K562 (cell line): Measurements from ENCODE around the gene WNT7B. TPM values are rescaled to one million over a fixed set of nuclear protein-coding genes. Genes with fewer than 3 reads are reported as not detected.

Experiments used
- ATAC-seq: fragments of 200-7000 bp; cut with Tn5 transposase; 3 replicates; pipeline ENCODE4 v1.9.1; 2020; ENCODE audit warnings: moderate library complexity
- BruUV-seq: library from RNA; stranded (reverse); fragments of 400-500 nt; replicated peaks from 2 replicates; lab custom pipeline; 2021; lab: Mats Ljungman, UMichigan
- CTCF ChIA-PET: fragments of 300-600 bp; formaldehyde crosslinking; extraction: SDS; loops from one replicate; lab custom pipeline; 2021; ENCODE audit warnings: low intra/inter-chr PET ratio; lab: Yijun Ruan, JAX
- POLR2A ChIA-PET: fragments of 300-600, 350-650 bp; sonication (Branson Sonifier 250); formaldehyde crosslinking; extraction: SDS; loops from one replicate; lab custom pipeline; 2021; ENCODE audit warnings: antibody characterized with exemption, inconsistent platforms; lab: Yijun Ruan, JAX
- DNase-seq, 4 experiments: peaks; one replicate each; pipeline versions ENCODE4 v3.0.0 to v3.0.0-alpha.2; 2011 to 2018; ENCODE audit warnings: low spot score in 3 of 4, mixed read lengths in 3 of 4; ENCODE audit errors: extremely low read depth in 1 of 4
- FAIRE-seq: peaks from 2 replicates; lab custom pipeline; 2011; peaks lifted over from hg19 to GRCh38; lab: Jason Lieb, UNC
- H2AFZ ChIP-seq: 2 replicates; pipeline ENCODE4 v1.6.0; 2011; ENCODE audit warnings: low read depth, low read length, control low read depth, inconsistent platforms
- H3K27ac ChIP-seq: fragments of 200-600 bp; 3 replicates; pipeline ENCODE4 v1.8.0; 2011; ENCODE audit warnings: low read depth, mild to moderate bottlenecking, control low read depth, inconsistent platforms, low read length, moderate library complexity, mixed read lengths; ENCODE audit errors: extremely low read depth
- H3K27me3 ChIP-seq, 2 experiments: fragments of 300-600 bp in 1 of 2; 2 replicates in 1 of 2; 3 replicates in 1 of 2; pipeline versions ENCODE4 v1.6.0 to v1.8.0; 2011; ENCODE audit warnings: inconsistent platforms in 2 of 2, low read length in 2 of 2, mild to moderate bottlenecking in 1 of 2, mixed read lengths in 1 of 2, moderate library complexity in 1 of 2; ENCODE audit not compliant: control insufficient read depth in 2 of 2, insufficient read depth in 2 of 2
- H3K36me3 ChIP-seq: fragments of 300-600 bp; 3 replicates; pipeline ENCODE4 v1.8.0; 2011; ENCODE audit warnings: mild to moderate bottlenecking, low read length, inconsistent platforms; ENCODE audit not compliant: control insufficient read depth, insufficient read depth
- H3K4me1 ChIP-seq, 2 experiments: fragments of 200-600 bp in 1 of 2; replicated peaks in 1 of 2; 2 replicates in 1 of 2; 3 replicates in 1 of 2; pipeline versions ENCODE4 v1.5.1 to v1.8.0; 2011; ENCODE audit warnings: inconsistent platforms in 2 of 2, low read length in 2 of 2, mild to moderate bottlenecking in 1 of 2, mixed read lengths in 1 of 2, moderate library complexity in 1 of 2; ENCODE audit not compliant: control insufficient read depth in 2 of 2, insufficient read depth in 2 of 2
- H3K4me2 ChIP-seq: 2 replicates; pipeline ENCODE4 v1.6.1; 2011; ENCODE audit warnings: low read length, control low read depth, inconsistent platforms, mixed read lengths; ENCODE audit not compliant: insufficient read depth
- H3K4me3 ChIP-seq: fragments of 200-600 bp; sonication (generic), shearing (Covaris generic); 2 replicates; pipeline ENCODE4 v1.5.1; 2016; ENCODE audit warnings: control low read depth, inconsistent platforms
- H3K79me2 ChIP-seq: fragments of 200-600 bp; 3 replicates; pipeline ENCODE4 v1.8.0; 2011; ENCODE audit warnings: low read length, inconsistent platforms; ENCODE audit not compliant: control insufficient read depth, insufficient read depth
- H3K9ac ChIP-seq, 2 experiments: 2 replicates each; pipeline versions ENCODE4 v1.6.0 to v1.6.1; 2011; ENCODE audit warnings: low read depth in 2 of 2, low read length in 2 of 2, control low read depth in 1 of 2, inconsistent platforms in 1 of 2, mild to moderate bottlenecking in 1 of 2, mixed read lengths in 1 of 2; ENCODE audit not compliant: insufficient read depth in 1 of 2
- H3K9me1 ChIP-seq: one replicate; pipeline ENCODE4 v1.6.0; 2011; ENCODE audit warnings: inconsistent platforms, mild to moderate bottlenecking, low read length, moderate library complexity; ENCODE audit not compliant: control insufficient read depth, insufficient read depth
- H3K9me3 ChIP-seq: replicated peaks from 2 replicates; pipeline ENCODE4 v1.5.1; 2011; ENCODE audit warnings: low read depth, low read length, inconsistent platforms; ENCODE audit not compliant: control insufficient read depth, insufficient read depth
- H4K20me1 ChIP-seq: replicated peaks from 2 replicates; pipeline ENCODE4 v1.6.1; 2011; ENCODE audit warnings: low read length, inconsistent platforms, mixed read lengths; ENCODE audit not compliant: control insufficient read depth, insufficient read depth
- ATF3 ChIP-seq, 2 experiments: fragments of 450-650 bp in 1 of 2; sonication (generic) in 1 of 2; formaldehyde crosslinking in 1 of 2; IDR thresholded peaks in 1 of 2; conservative IDR thresholded peaks in 1 of 2; 2 replicates each; pipeline versions ENCODE4 v1.6.1 to v1.8.1; 2016 to 2023; ENCODE audit warnings: mild to moderate bottlenecking in 2 of 2, moderate library complexity in 2 of 2, inconsistent platforms in 1 of 2, missing genetic modification reagents in 1 of 2
- CCNT2 ChIP-seq: IDR thresholded peaks from 2 replicates; pipeline ENCODE4 v1.6.1; 2011; ENCODE audit warnings: borderline replicate concordance, low read depth, mild to moderate bottlenecking, moderate library complexity, mixed read lengths, low read length; ENCODE audit not compliant: insufficient read length; ENCODE audit errors: extremely low read depth
- FOXJ3 ChIP-seq: sonication (generic); formaldehyde crosslinking; IDR thresholded peaks from 2 replicates; pipeline ENCODE4 v1.4.0; 2020; ENCODE audit warnings: mild to moderate bottlenecking, missing genetic modification reagents
- FOXK2 ChIP-seq, 2 experiments: fragments of 450-650 bp; IDR thresholded peaks in 1 of 2; conservative IDR thresholded peaks in 1 of 2; 2 replicates each; pipeline ENCODE4 v1.6.1; 2016; ENCODE audit warnings: low read depth in 2 of 2, mild to moderate bottlenecking in 1 of 2
- FOXM1 ChIP-seq, 2 experiments: fragments of 450-650 bp in 1 of 2; sonication (generic) in 1 of 2; formaldehyde crosslinking in 1 of 2; IDR thresholded peaks; 2 replicates each; pipeline versions ENCODE4 v1.6.1 to v1.9.0; 2017 to 2022; ENCODE audit warnings: low read depth in 2 of 2, mild to moderate bottlenecking in 2 of 2, missing genetic modification reagents in 1 of 2, moderate library complexity in 1 of 2
- MCM3 ChIP-seq: fragments of 450-650 bp; IDR thresholded peaks from 2 replicates; pipeline ENCODE4 v1.6.1; 2016
- MTA2 ChIP-seq: fragments of 450-650 bp; IDR thresholded peaks from 2 replicates; pipeline ENCODE4 v1.6.1; 2016; ENCODE audit warnings: low read depth
- PPARD ChIP-seq: fragments of 250-450 bp; sonication (Bioruptor Pico); IDR thresholded peaks from 2 replicates; pipeline ENCODE4 v1.8.0; 2022; ENCODE audit warnings: inconsistent platforms, mild to moderate bottlenecking, moderate library complexity
- TFAP4 ChIP-seq: sonication (generic); formaldehyde crosslinking; IDR thresholded peaks from 2 replicates; pipeline ENCODE4 v1.8.0; 2022; ENCODE audit warnings: missing genetic modification reagents, mild to moderate bottlenecking, moderate library complexity, borderline replicate concordance
- TOE1 ChIP-seq, 2 experiments: fragments of 450-650 bp in 1 of 2; sonication (generic) in 1 of 2; formaldehyde crosslinking in 1 of 2; IDR thresholded peaks; 2 replicates each; pipeline versions ENCODE4 v1.7.1 to v1.8.0; 2016 to 2022; ENCODE audit warnings: borderline replicate concordance in 2 of 2, mild to moderate bottlenecking in 2 of 2, antibody characterized with exemption in 1 of 2, inconsistent platforms in 1 of 2, low read depth in 1 of 2, missing genetic modification reagents in 1 of 2, moderate library complexity in 1 of 2
- ZNF395 ChIP-seq: fragments of 200-800 bp; sonication (Bioruptor generic); IDR thresholded peaks from 2 replicates; pipeline ENCODE4 v1.6.1; 2017; ENCODE audit warnings: missing genetic modification characterization, missing compliant biosample characterization
- ZNF766 ChIP-seq: fragments of 200-800 bp; sonication (Bioruptor generic); conservative IDR thresholded peaks from 2 replicates; pipeline ENCODE4 v1.6.1; 2016; ENCODE audit warnings: missing genetic modification characterization, missing compliant biosample characterization
- WGBS: fragments of 100-300 bp; shearing (Covaris generic); methylation state at CpG from one replicate; pipeline ENCODE4 v1.1.6; 2016; ENCODE audit warnings: low coverage, mixed read lengths; ENCODE audit not compliant: insufficient coverage; ENCODE audit errors: missing lambda C conversion rate; 5-methylcytosine and 5-hydroxymethylcytosine counted together
- in situ Hi-C: fragments of 300-500 bp; cut with MboI; formaldehyde crosslinking; loops from 4 replicates; pipeline ENCODE4 v1.15.0; 2018; ENCODE audit warnings: inconsistent platforms, mixed read lengths
- intact Hi-C: fragments of 100-400 bp; cut with micrococcal nuclease; formaldehyde crosslinking; loops from 2 replicates; pipeline ENCODE4 v1.14.2; 2022
- polyA plus RNA-seq, 8 experiments: library from polyadenylated mRNA; depleted of rRNA in 4 of 8; stranded (reverse) in 5 of 8; unstranded in 3 of 8; fragments of >200 nt; fragmentation: Nextera tagmentation in 2 of 8; fragmentation: Illumina TruSeq in 1 of 8; extraction: Ambion mirVana in 2 of 8; extraction: Trizol in 1 of 8; gene quantifications; 2 replicates each; pipeline versions ENCODE4 v1.2.1 to v1.2.3, GENCODE V29; 2011 to 2014; ENCODE audit warnings: inconsistent platforms in 1 of 8, missing spikeins in 1 of 8
- total RNA-seq, 7 experiments: library from RNA; depleted of rRNA in 6 of 7; stranded (reverse); fragments of >200 nt in 6 of 7; fragmentation: Illumina TruSeq in 2 of 7; extraction: Trizol in 2 of 7; gene quantifications; 2 replicates each; pipeline versions ENCODE4 v1.2.1 to v1.2.3, GENCODE V29; 2011 to 2021; ENCODE audit warnings: low replicate concordance in 1 of 7
- TF ChIP-seq, protein P1 (sequence below): sonication (generic); formaldehyde crosslinking; IDR thresholded peaks from 2 replicates; pipeline ENCODE4 v1.8.0; 2022; ENCODE audit warnings: mild to moderate bottlenecking, missing genetic modification reagents
- TF ChIP-seq, protein P2 (sequence below): fragments of 250-450 bp; sonication (Bioruptor Pico); IDR thresholded peaks from 2 replicates; pipeline ENCODE4 v1.8.0; 2022; ENCODE audit warnings: inconsistent platforms

The WNT7B gene
- total and polyA plus RNA-seq, 9 of the 15 experiments (the other 6 are each of a cell fraction or from before 2014, with no cell fraction given): not detected

GRCh38 chr22:45880091-45880715, 96.8 kb downstream of the WNT7B start:
- peaks cover 3% of the 10 kb centered on the region; the same call in 1 of the 2 replicates for H4K20me1 ChIP-seq
- ChIA-PET CTCF (no interaction called here), POLR2A (no interaction called here)
- WGBS: 11% methylated on average over 21 of the region's 22 CpGs
- ATAC-seq (no peak), DNase-seq (no peak), FAIRE-seq (no peak)
- BruUV-seq: no TSS peak
- no peak overlapping the region for H3K4me3 ChIP-seq
- H3K4me1 ChIP-seq: peaks cover 0 to 12% of the 10 kb centered on the region in 2 experiments; a peak in 2 of 5 replicates
- in situ Hi-C loops (no loop called here), intact Hi-C loops (no loop called here)
- no peak overlapping the region for H3K9ac ChIP-seq
- H3K79me2 ChIP-seq: no peaks in the 10 kb centered on the region
- H2AFZ ChIP-seq: no peak overlapping the region
- H3K4me2 ChIP-seq: no peak overlapping the region
- no peaks in the 10 kb centered on the region for H3K36me3 ChIP-seq
- no peak overlapping the region for H3K27ac ChIP-seq
- peaks cover 9 to 70% of the 10 kb centered on the region in 2 experiments; a peak in 4 of 5 replicates for H3K27me3 ChIP-seq
- H3K9me3 ChIP-seq: no peaks in the 10 kb centered on the region
- H3K9me1 ChIP-seq: no peaks in the 10 kb centered on the region
- no peak for TF ChIP-seq FOXJ3
- TF ChIP-seq ZNF766 (CRISPR knock-in tag): no peak
- TF ChIP-seq MTA2: no peak
- TF ChIP-seq CCNT2: no peak
- TF ChIP-seq MCM3: no peak
- TF ChIP-seq ATF3 (IDR thresholded peaks at IDR 0.05): no peak
- no peak for TF ChIP-seq ATF3 (CRISPR knock-in tag; conservative IDR thresholded peaks at IDR 0.05)
- TF ChIP-seq FOXM1 (IDR thresholded peaks at IDR 0.05; ENCODE audit: low read depth): no peak
- no peak for TF ChIP-seq FOXM1 (CRISPR knock-in tag; IDR thresholded peaks at IDR 0.05; ENCODE audit: low read depth)
- no peak for TF ChIP-seq TOE1 (IDR thresholded peaks at IDR 0.05; ENCODE audit: borderline replicate concordance)
- no peak for TF ChIP-seq TOE1 (CRISPR knock-in tag; IDR thresholded peaks at IDR 0.05; ENCODE audit: borderline replicate concordance, low read depth)
- TF ChIP-seq ZNF395: no peak
- no peak for TF ChIP-seq TFAP4 (CRISPR knock-in tag)
- TF ChIP-seq PPARD (CRISPR knock-in tag): no peak
- no peak for TF ChIP-seq FOXK2 (conservative IDR thresholded peaks at IDR 0.05 in 1 of 2, IDR thresholded peaks at IDR 0.05 in 1 of 2; ENCODE audit: low read depth in 2 of 2)
- TF ChIP-seq, protein P1, sequence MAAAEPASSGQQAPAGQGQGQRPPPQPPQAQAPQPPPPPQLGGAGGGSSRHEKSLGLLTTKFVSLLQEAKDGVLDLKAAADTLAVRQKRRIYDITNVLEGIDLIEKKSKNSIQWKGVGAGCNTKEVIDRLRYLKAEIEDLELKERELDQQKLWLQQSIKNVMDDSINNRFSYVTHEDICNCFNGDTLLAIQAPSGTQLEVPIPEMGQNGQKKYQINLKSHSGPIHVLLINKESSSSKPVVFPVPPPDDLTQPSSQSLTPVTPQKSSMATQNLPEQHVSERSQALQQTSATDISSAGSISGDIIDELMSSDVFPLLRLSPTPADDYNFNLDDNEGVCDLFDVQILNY (CRISPR knock-in tag): no peak
- TF ChIP-seq, protein P2, sequence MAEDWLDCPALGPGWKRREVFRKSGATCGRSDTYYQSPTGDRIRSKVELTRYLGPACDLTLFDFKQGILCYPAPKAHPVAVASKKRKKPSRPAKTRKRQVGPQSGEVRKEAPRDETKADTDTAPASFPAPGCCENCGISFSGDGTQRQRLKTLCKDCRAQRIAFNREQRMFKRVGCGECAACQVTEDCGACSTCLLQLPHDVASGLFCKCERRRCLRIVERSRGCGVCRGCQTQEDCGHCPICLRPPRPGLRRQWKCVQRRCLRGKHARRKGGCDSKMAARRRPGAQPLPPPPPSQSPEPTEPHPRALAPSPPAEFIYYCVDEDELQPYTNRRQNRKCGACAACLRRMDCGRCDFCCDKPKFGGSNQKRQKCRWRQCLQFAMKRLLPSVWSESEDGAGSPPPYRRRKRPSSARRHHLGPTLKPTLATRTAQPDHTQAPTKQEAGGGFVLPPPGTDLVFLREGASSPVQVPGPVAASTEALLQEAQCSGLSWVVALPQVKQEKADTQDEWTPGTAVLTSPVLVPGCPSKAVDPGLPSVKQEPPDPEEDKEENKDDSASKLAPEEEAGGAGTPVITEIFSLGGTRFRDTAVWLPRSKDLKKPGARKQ (CRISPR knock-in tag): no peak
